NT2/D1 (cell line): ENCODE data around the gene TBC1D19.
A peak's percentile ranks its signal among the peaks of the same experiment; 100 is the strongest.
"Not testable (repeated sequence)": the region's sequence is repeated elsewhere in the genome, so short reads cannot be mapped to it uniquely, and the experiment has no call there.

Experiments
- DNase-seq: peaks from one replicate; pipeline ENCODE4 v3.0.0-alpha.2; 2011; ENCODE audit warnings: low read depth, low spot score
- H3K27me3 ChIP-seq: 2 replicates; pipeline ENCODE4 v1.6.0; 2011; ENCODE audit warnings: mild to moderate bottlenecking; ENCODE audit not compliant: insufficient read length, insufficient read depth
- H3K36me3 ChIP-seq: 2 replicates; pipeline ENCODE4 v1.6.1; 2011; ENCODE audit warnings: mild to moderate bottlenecking, low read length, mixed read lengths; ENCODE audit not compliant: insufficient read depth, insufficient read length
- H3K4me1 ChIP-seq: 2 replicates; pipeline ENCODE4 v1.5.1; 2011; ENCODE audit not compliant: insufficient read depth, insufficient read length
- H3K4me3 ChIP-seq: 2 replicates; pipeline ENCODE4 v1.5.1; 2011; ENCODE audit warnings: low read depth; ENCODE audit not compliant: insufficient read length
- H3K9ac ChIP-seq: 2 replicates; pipeline ENCODE4 v1.6.0; 2011; ENCODE audit warnings: low read depth; ENCODE audit not compliant: insufficient read length
- H3K9me3 ChIP-seq: 2 replicates; pipeline ENCODE4 v1.5.1; 2011; ENCODE audit warnings: mild to moderate bottlenecking, low read length; ENCODE audit not compliant: insufficient read depth
- SUZ12 ChIP-seq: IDR thresholded peaks from 2 replicates; pipeline ENCODE4 v1.6.1; 2011; ENCODE audit not compliant: insufficient read length, insufficient read depth; ENCODE audit errors: extremely low read depth
- YY1 ChIP-seq: IDR thresholded peaks from 2 replicates; pipeline ENCODE4 v1.6.1; 2011; ENCODE audit not compliant: insufficient read length, insufficient read depth
- ZNF274 ChIP-seq: IDR thresholded peaks from 2 replicates; pipeline ENCODE4 v1.6.1; 2011; ENCODE audit warnings: mild to moderate bottlenecking, low read depth, low read length

The TBC1D19 gene

GRCh38 chr4:26682436-26682835, 98.6 kb downstream of the TBC1D19 start:
- DNase-seq = no peak
- Histone ChIP-seq H3K4me1 (no peaks in the 10 kb centered on the region), H3K27me3 (no peaks in the 10 kb centered on the region), H3K4me3 (no peak overlapping the region), H3K9ac (no peak overlapping the region), H3K9me3 (peaks cover 28% of the 10 kb centered on the region), H3K36me3 (no peaks in the 10 kb centered on the region)
- TF ChIP-seq YY1 (no peak), SUZ12 (no peak), ZNF274 (no peak)

GRCh38 chr4:26685250-26685649, 101.4 kb downstream of the TBC1D19 start:
- TF ChIP-seq SUZ12 (no peak), ZNF274 (no peak), YY1 (no peak)
- peaks cover 8% of the 10 kb centered on the region for H3K9me3 ChIP-seq
- H3K4me1 ChIP-seq = no peaks in the 10 kb centered on the region
- no peak overlapping the region for H3K9ac ChIP-seq
- DNase-seq = no peak
- H3K4me3 ChIP-seq = no peak overlapping the region
- no peaks in the 10 kb centered on the region for H3K36me3 ChIP-seq
- no peaks in the 10 kb centered on the region for H3K27me3 ChIP-seq

GRCh38 chr4:26687728-26688127, 103.8 kb downstream of the TBC1D19 start:
- TF ChIP-seq ZNF274 = no peak
- TF ChIP-seq YY1 = no peak
- TF ChIP-seq SUZ12 = no peak
- peaks cover 9% of the 10 kb centered on the region; the same call in 1 of the 2 replicates for H3K9me3 ChIP-seq
- H3K36me3 ChIP-seq = no peaks in the 10 kb centered on the region
- no peak overlapping the region for H3K4me3 ChIP-seq
- no peaks in the 10 kb centered on the region for H3K27me3 ChIP-seq
- no peak overlapping the region for H3K9ac ChIP-seq
- no peak for DNase-seq
- H3K4me1 ChIP-seq = no peaks in the 10 kb centered on the region

- no peak overlapping the region for H3K4me3 ChIP-seq
- no peak overlapping the region for H3K9ac ChIP-seq
- H3K4me1 ChIP-seq = no peaks in the 10 kb centered on the region
- no peaks in the 10 kb centered on the region for H3K36me3 ChIP-seq
- TF ChIP-seq YY1 (no peak), ZNF274 (no peak), SUZ12 (no peak)
- peaks cover 22% of the 10 kb centered on the region for H3K9me3 ChIP-seq
- no peaks in the 10 kb centered on the region for H3K27me3 ChIP-seq
- no peak for DNase-seq
Measured at GRCh38 chr4:26690506-26690905, 106.6 kb downstream of the TBC1D19 start.

GRCh38 chr4:26692014-26692726, 108.3 kb downstream of the TBC1D19 start:
- Histone ChIP-seq H3K27me3 (no peaks in the 10 kb centered on the region), H3K4me1 (no peaks in the 10 kb centered on the region), H3K9ac (no peak overlapping the region), H3K4me3 (no peak overlapping the region), H3K36me3 (no peaks in the 10 kb centered on the region), H3K9me3 (peaks cover 22% of the 10 kb centered on the region)
- DNase-seq = peak; percentile 63
- no peak for TF ChIP-seq SUZ12
- TF ChIP-seq ZNF274 = no peak
- no peak for TF ChIP-seq YY1

GRCh38 chr4:26694131-26694530, 110.2 kb downstream of the TBC1D19 start:
- not testable (repeated sequence) for H3K4me1 ChIP-seq, DNase-seq, H3K36me3 ChIP-seq, H3K9ac ChIP-seq, H3K4me3 ChIP-seq, H3K27me3 ChIP-seq
- peaks cover 22% of the 10 kb centered on the region for H3K9me3 ChIP-seq

- no peak for DNase-seq
- no peaks in the 10 kb centered on the region for H3K9me3 ChIP-seq
- H3K9ac ChIP-seq = no peak overlapping the region
- TF ChIP-seq SUZ12 (no peak), YY1 (no peak), ZNF274 (no peak)
- no peaks in the 10 kb centered on the region for H3K4me1 ChIP-seq
- no peaks in the 10 kb centered on the region for H3K36me3 ChIP-seq
- H3K27me3 ChIP-seq = no peaks in the 10 kb centered on the region
- no peak overlapping the region for H3K4me3 ChIP-seq
Measured at GRCh38 chr4:26700110-26700509, 116.2 kb downstream of the TBC1D19 start.

GRCh38 chr4:26701095-26701494, 117.2 kb downstream of the TBC1D19 start:
- no peak for DNase-seq

More at GRCh38 chr4:26701095-26701494, 117.2 kb downstream of the TBC1D19 start:
- Histone ChIP-seq H3K4me3 (no peak overlapping the region), H3K27me3 (no peaks in the 10 kb centered on the region), H3K4me1 (no peaks in the 10 kb centered on the region), H3K9me3 (no peaks in the 10 kb centered on the region), H3K36me3 (no peaks in the 10 kb centered on the region), H3K9ac (no peak overlapping the region)
- TF ChIP-seq SUZ12 = no peak
- TF ChIP-seq YY1 = no peak
- no peak for TF ChIP-seq ZNF274
